Measurements from ENCODE around the gene CLIC3.
"Not testable (repeated sequence)": the region's sequence is repeated elsewhere in the genome, so short reads cannot be mapped to it uniquely, and the experiment has no call there.

- not testable (repeated sequence) for TF ChIP-seq EZH2 (IDR thresholded peaks at IDR 0.05; ENCODE audit: borderline replicate concordance, low read length)
- TF ChIP-seq, protein P1, sequence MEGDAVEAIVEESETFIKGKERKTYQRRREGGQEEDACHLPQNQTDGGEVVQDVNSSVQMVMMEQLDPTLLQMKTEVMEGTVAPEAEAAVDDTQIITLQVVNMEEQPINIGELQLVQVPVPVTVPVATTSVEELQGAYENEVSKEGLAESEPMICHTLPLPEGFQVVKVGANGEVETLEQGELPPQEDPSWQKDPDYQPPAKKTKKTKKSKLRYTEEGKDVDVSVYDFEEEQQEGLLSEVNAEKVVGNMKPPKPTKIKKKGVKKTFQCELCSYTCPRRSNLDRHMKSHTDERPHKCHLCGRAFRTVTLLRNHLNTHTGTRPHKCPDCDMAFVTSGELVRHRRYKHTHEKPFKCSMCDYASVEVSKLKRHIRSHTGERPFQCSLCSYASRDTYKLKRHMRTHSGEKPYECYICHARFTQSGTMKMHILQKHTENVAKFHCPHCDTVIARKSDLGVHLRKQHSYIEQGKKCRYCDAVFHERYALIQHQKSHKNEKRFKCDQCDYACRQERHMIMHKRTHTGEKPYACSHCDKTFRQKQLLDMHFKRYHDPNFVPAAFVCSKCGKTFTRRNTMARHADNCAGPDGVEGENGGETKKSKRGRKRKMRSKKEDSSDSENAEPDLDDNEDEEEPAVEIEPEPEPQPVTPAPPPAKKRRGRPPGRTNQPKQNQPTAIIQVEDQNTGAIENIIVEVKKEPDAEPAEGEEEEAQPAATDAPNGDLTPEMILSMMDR (IDR thresholded peaks at IDR 0.05; ENCODE audit: low read length): not testable (repeated sequence)
Measured at GRCh38 chr9:137033481-137033880, 37.1 kb upstream of the CLIC3 start.
